GM23338 (cell line): ENCODE measurements around the gene TMEM225B.

Experiments
- CREB1 ChIP-seq: fragments of 250-450 bp; sonication (Bioruptor Pico); IDR thresholded peaks from 2 replicates; pipeline ENCODE4 v1.5.0; 2020; ENCODE audit warnings: low read depth, mild to moderate bottlenecking, moderate library complexity
- EZH2 ChIP-seq: fragments of 200-600 bp; sonication (generic); IDR thresholded peaks from one replicate; pipeline ENCODE4 v1.8.0; 2017; ENCODE audit warnings: antibody characterized with exemption, mild to moderate bottlenecking, low read depth; ENCODE audit not compliant: unreplicated experiment
- EZH2phosphoT487 ChIP-seq: fragments of 200-600 bp; sonication (generic); IDR thresholded peaks from one replicate; pipeline ENCODE4 v1.8.1; 2018; ENCODE audit warnings: antibody characterized with exemption; ENCODE audit not compliant: unreplicated experiment
- JUNB ChIP-seq: IDR thresholded peaks from one replicate; pipeline ENCODE4 v1.6.1; 2016; ENCODE audit warnings: antibody characterized with exemption; ENCODE audit not compliant: unreplicated experiment
- POLR2AphosphoS5 ChIP-seq: IDR thresholded peaks from 2 replicates; pipeline ENCODE4 v1.6.1; 2016; ENCODE audit warnings: antibody characterized with exemption, low read depth
- STAT1 ChIP-seq: IDR thresholded peaks from one replicate; pipeline ENCODE4 v1.6.1; 2016; ENCODE audit warnings: antibody characterized with exemption; ENCODE audit not compliant: unreplicated experiment
- ZNF114 ChIP-seq: fragments of 250-450 bp; sonication (Bioruptor Pico); IDR thresholded peaks from 2 replicates; pipeline ENCODE4 v1.5.0; 2020; ENCODE audit warnings: mild to moderate bottlenecking, moderate library complexity
- ZNF331 ChIP-seq: fragments of 250-450 bp; sonication (Bioruptor Pico); IDR thresholded peaks from 2 replicates; pipeline ENCODE4 v1.5.0; 2020; ENCODE audit warnings: low read depth, mild to moderate bottlenecking, moderate library complexity
- TF ChIP-seq, protein P1 (sequence below), 2 experiments: fragments of 200-600 bp in 1 of 2; sonication (generic) in 1 of 2; conservative IDR thresholded peaks; 2 replicates each; pipeline versions ENCODE4 v1.5.1 to v1.6.1; 2016 to 2017; ENCODE audit warnings: antibody characterized with exemption in 2 of 2, low read depth in 2 of 2, mild to moderate bottlenecking in 2 of 2, moderate library complexity in 1 of 2
- TF ChIP-seq, protein P2 (sequence below): IDR thresholded peaks from one replicate; pipeline ENCODE4 v1.6.1; 2018; ENCODE audit warnings: antibody characterized with exemption; ENCODE audit not compliant: unreplicated experiment
- TF ChIP-seq, protein P3 (sequence below): IDR thresholded peaks from 2 replicates; pipeline ENCODE4 v1.6.1; 2016; ENCODE audit warnings: antibody characterized with exemption

DNA sequence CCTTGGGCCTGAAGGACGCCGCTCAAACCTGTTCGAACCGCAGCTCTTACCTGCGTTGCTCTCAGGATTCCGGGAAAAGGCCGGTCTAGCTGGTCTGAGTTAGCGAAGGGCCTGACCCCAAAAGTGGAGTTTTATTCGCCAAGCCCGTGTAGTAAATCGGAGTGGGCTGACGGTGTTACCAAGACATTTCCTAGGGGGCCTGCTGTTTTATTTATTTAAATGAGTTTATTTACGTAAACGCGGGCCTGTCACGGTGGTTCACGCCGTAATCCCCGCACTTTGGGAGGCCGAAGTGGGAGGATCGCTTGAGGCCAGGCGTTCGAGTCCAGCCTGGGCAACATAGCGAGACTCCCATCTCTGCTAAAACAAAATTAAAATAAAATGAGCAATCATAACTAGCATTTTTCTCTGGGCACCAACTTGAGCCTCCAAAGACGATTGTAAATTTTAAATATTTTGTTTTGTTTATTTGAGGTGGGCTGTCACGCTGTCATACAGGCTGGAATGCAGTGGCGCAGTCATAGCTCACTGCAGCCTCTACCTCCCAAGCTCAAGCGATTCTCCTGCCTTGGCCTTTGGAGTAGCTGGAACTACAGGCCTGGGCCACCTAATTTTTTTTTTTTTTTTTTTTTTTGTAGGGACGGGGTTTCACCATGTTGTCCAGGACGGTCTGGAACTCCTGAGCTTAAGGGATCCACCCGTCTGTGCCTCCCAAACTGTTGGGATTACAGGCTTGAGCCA lies 38.7 kb upstream of the TMEM225B start:
- TF ChIP-seq, protein P1, sequence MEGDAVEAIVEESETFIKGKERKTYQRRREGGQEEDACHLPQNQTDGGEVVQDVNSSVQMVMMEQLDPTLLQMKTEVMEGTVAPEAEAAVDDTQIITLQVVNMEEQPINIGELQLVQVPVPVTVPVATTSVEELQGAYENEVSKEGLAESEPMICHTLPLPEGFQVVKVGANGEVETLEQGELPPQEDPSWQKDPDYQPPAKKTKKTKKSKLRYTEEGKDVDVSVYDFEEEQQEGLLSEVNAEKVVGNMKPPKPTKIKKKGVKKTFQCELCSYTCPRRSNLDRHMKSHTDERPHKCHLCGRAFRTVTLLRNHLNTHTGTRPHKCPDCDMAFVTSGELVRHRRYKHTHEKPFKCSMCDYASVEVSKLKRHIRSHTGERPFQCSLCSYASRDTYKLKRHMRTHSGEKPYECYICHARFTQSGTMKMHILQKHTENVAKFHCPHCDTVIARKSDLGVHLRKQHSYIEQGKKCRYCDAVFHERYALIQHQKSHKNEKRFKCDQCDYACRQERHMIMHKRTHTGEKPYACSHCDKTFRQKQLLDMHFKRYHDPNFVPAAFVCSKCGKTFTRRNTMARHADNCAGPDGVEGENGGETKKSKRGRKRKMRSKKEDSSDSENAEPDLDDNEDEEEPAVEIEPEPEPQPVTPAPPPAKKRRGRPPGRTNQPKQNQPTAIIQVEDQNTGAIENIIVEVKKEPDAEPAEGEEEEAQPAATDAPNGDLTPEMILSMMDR (conservative IDR thresholded peaks at IDR 0.05; ENCODE audit: low read depth in 2 of 2), result no peak
- no peak for TF ChIP-seq EZH2
- TF ChIP-seq, protein P2, sequence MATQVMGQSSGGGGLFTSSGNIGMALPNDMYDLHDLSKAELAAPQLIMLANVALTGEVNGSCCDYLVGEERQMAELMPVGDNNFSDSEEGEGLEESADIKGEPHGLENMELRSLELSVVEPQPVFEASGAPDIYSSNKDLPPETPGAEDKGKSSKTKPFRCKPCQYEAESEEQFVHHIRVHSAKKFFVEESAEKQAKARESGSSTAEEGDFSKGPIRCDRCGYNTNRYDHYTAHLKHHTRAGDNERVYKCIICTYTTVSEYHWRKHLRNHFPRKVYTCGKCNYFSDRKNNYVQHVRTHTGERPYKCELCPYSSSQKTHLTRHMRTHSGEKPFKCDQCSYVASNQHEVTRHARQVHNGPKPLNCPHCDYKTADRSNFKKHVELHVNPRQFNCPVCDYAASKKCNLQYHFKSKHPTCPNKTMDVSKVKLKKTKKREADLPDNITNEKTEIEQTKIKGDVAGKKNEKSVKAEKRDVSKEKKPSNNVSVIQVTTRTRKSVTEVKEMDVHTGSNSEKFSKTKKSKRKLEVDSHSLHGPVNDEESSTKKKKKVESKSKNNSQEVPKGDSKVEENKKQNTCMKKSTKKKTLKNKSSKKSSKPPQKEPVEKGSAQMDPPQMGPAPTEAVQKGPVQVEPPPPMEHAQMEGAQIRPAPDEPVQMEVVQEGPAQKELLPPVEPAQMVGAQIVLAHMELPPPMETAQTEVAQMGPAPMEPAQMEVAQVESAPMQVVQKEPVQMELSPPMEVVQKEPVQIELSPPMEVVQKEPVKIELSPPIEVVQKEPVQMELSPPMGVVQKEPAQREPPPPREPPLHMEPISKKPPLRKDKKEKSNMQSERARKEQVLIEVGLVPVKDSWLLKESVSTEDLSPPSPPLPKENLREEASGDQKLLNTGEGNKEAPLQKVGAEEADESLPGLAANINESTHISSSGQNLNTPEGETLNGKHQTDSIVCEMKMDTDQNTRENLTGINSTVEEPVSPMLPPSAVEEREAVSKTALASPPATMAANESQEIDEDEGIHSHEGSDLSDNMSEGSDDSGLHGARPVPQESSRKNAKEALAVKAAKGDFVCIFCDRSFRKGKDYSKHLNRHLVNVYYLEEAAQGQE, result no peak
- TF ChIP-seq, protein P3, sequence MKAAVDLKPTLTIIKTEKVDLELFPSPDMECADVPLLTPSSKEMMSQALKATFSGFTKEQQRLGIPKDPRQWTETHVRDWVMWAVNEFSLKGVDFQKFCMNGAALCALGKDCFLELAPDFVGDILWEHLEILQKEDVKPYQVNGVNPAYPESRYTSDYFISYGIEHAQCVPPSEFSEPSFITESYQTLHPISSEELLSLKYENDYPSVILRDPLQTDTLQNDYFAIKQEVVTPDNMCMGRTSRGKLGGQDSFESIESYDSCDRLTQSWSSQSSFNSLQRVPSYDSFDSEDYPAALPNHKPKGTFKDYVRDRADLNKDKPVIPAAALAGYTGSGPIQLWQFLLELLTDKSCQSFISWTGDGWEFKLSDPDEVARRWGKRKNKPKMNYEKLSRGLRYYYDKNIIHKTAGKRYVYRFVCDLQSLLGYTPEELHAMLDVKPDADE, result no peak
- no peak for TF ChIP-seq EZH2phosphoT487
- no peak for TF ChIP-seq JUNB
- no peak for TF ChIP-seq POLR2AphosphoS5
- TF ChIP-seq STAT1, result no peak
- no peak for TF ChIP-seq ZNF331 (CRISPR knock-in tag)
- no peak for TF ChIP-seq CREB1 (CRISPR knock-in tag)
- no peak for TF ChIP-seq ZNF114 (CRISPR knock-in tag)
